T-helper 1 cell treated with Interleukin-12 subunit alpha and Interleukin-12 subunit beta and Interleukin-4 antibody, amounts not matched to agents 30 μg/mL and 1 μg/mL, for 36 hours (primary cell): ENCODE measurements around the gene SMC3.

Experiments
- H3K27ac Mint-ChIP-seq: one replicate; pipeline ENCODE4 v1.8.0; 2021; ENCODE audit warnings: mild to moderate bottlenecking, mixed read lengths
- H3K27me3 Mint-ChIP-seq: one replicate; pipeline ENCODE4 v1.8.0; 2021; ENCODE audit warnings: low read depth, mixed read lengths
- H3K36me3 Mint-ChIP-seq: one replicate; pipeline ENCODE4 v1.8.0; 2021; ENCODE audit warnings: low read depth, mixed read lengths
- H3K4me1 Mint-ChIP-seq: one replicate; pipeline ENCODE4 v1.8.0; 2021; ENCODE audit warnings: low read depth, mixed read lengths
- H3K4me3 Mint-ChIP-seq: one replicate; pipeline ENCODE4 v1.8.0; 2021; ENCODE audit warnings: mild to moderate bottlenecking, moderate library complexity, mixed read lengths
- H3K9me3 Mint-ChIP-seq: one replicate; pipeline ENCODE4 v1.8.0; 2021; ENCODE audit warnings: mixed read lengths

Gene SMC3

DNA sequence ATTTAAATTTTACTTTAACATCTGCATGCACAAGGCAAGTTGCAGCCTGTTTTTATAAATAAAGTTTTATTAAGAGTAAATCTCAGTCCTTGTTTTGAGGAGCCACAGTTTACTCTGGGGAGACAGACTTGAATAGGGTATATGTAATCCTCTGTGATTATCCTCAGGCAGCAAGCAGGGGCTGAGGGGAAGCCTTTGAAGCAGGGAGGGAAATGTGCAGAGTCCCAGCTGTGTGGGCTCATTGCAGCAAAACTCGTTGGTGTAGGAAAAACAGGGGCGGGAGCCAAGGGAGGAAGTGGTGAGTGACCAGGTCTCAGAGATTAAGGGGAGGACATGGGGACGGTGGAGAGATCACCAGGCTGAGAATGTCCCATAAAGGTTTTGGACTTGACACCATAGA is 34.3 kb upstream of the SMC3 start:
- Mint-ChIP-seq H3K27ac (no peak overlapping the region), H3K4me3 (no peak overlapping the region), H3K27me3 (peaks cover 15% of the 10 kb centered on the region), H3K4me1 (peaks cover 57% of the 10 kb centered on the region), H3K9me3 (no peaks in the 10 kb centered on the region), H3K36me3 (peaks cover 6% of the 10 kb centered on the region)

DNA sequence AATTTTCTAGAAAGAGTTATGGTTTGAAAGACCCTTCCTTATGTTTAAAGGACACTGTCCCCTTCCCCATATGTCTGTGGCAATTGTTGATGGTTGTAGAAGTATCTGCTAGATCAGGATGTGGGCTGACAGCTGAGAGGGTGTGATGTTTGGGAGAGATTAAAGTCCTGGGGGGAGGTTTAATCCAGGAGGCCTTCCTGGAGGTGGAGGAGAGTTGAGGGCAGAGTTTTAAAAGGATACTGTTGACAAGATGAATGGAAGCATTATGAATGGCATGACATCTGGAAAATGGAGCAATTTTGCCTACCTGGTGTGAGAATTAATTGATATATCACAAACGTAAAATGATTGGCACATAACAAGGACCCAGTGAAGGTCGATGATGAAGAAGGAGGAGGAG is 32.9 kb upstream of the SMC3 start:
- Mint-ChIP-seq H3K4me3 (peak overlapping the region; percentile 10), H3K27ac (peak overlapping the region; percentile 46), H3K27me3 (peaks cover 15% of the 10 kb centered on the region), H3K9me3 (no peaks in the 10 kb centered on the region), H3K36me3 (peaks cover 6% of the 10 kb centered on the region), H3K4me1 (peaks cover 51% of the 10 kb centered on the region)

GRCh38 chr10:110535958-110536891 is 31.3 kb upstream of the SMC3 start:
- Mint-ChIP-seq H3K36me3 (peaks cover 6% of the 10 kb centered on the region), H3K4me3 (peak overlapping the region; percentile 12), H3K9me3 (no peaks in the 10 kb centered on the region), H3K27ac (peak overlapping the region; percentile 45), H3K4me1 (peaks cover 45% of the 10 kb centered on the region), H3K27me3 (peaks cover 15% of the 10 kb centered on the region)

DNA sequence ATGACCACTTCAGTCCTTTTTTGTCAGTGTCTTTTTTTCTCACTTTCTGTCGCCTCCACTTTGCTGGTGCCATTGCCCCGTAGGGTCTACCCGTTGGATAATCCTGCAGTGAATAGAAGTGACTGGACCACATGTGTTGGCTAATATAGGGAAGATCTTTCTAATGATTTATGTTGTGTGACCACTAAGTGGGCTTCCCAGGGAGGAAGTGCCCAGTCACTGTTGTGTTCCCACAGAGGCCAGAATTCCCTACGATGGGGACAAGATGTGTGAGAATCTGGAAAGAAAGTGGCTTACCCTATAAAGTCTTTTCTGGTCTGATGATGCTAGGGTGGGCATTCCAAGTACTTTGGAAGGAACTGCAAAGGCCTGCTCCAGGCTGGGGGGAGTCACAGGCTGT is 28.4 kb upstream of the SMC3 start:
- Mint-ChIP-seq H3K4me1 (peaks cover 38% of the 10 kb centered on the region), H3K4me3 (no peak overlapping the region), H3K36me3 (peaks cover 2% of the 10 kb centered on the region), H3K27me3 (peaks cover 15% of the 10 kb centered on the region), H3K27ac (no peak overlapping the region), H3K9me3 (no peaks in the 10 kb centered on the region)

GRCh38 chr10:110540031-110540430 is 27.5 kb upstream of the SMC3 start:
- peaks cover 2% of the 10 kb centered on the region for H3K36me3 Mint-ChIP-seq
- no peaks in the 10 kb centered on the region for H3K9me3 Mint-ChIP-seq
- H3K27me3 Mint-ChIP-seq: peaks cover 11% of the 10 kb centered on the region
- H3K27ac Mint-ChIP-seq: no peak overlapping the region
- no peak overlapping the region for H3K4me3 Mint-ChIP-seq
- peaks cover 34% of the 10 kb centered on the region for H3K4me1 Mint-ChIP-seq

DNA sequence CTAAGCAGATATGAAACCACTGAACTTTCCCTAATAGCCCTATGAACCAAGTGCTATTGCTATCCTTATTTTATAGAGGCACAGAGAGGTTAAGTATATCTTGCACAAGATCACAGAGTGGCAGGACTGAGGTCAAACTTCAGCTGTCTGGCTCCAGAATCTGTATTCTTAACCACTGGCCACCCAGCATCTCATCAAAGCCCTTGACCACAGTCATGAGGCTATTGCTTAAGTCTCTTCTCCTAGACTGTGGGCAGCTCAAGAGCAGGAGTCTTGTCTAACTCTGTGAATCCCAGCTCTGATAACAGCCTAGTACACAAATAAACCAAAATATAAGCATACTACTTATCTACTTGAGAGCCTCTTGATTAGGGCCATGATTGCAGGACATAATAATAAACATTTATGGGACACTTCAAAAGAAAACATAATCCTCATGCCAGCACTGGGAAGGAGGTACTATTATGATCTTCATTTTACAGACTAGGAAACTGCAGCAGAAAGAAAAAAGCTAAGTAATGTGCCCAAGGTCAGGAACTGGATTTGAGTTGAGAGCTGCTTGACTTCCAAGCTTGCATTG is 22.4 kb upstream of the SMC3 start:
- H3K4me1 Mint-ChIP-seq: peaks cover 20% of the 10 kb centered on the region
- H3K4me3 Mint-ChIP-seq: no peak overlapping the region
- no peaks in the 10 kb centered on the region for H3K36me3 Mint-ChIP-seq
- no peaks in the 10 kb centered on the region for H3K9me3 Mint-ChIP-seq
- peaks cover 16% of the 10 kb centered on the region for H3K27me3 Mint-ChIP-seq
- H3K27ac Mint-ChIP-seq: no peak overlapping the region

DNA sequence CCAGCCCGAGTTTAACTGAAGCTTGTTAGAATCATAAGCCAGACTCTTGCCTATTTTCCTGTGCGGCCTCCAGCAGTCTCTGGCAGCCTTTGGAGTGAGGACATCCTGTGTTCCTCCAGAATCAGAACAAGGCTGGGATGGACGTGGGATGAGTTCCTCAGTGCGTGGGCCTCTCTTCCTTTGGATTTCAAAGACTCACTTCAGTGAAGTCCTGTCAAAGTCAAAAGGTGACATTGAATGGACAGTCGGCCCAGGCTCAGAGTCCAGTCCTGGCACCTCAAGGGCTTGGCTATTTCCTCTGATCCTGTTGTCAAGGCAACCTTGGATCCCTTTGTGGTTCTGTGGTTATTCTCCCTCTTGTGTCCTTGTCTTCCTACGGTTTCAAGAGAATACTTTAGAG is 21.4 kb upstream of the SMC3 start:
- H3K27me3 Mint-ChIP-seq: peaks cover 26% of the 10 kb centered on the region
- no peaks in the 10 kb centered on the region for H3K9me3 Mint-ChIP-seq
- H3K4me1 Mint-ChIP-seq: peaks cover 19% of the 10 kb centered on the region
- no peak overlapping the region for H3K27ac Mint-ChIP-seq
- H3K4me3 Mint-ChIP-seq: no peak overlapping the region
- H3K36me3 Mint-ChIP-seq: no peaks in the 10 kb centered on the region

GRCh38 chr10:110546499-110547110 is 20.9 kb upstream of the SMC3 start:
- peak overlapping the region; percentile 2 for H3K27ac Mint-ChIP-seq

DNA sequence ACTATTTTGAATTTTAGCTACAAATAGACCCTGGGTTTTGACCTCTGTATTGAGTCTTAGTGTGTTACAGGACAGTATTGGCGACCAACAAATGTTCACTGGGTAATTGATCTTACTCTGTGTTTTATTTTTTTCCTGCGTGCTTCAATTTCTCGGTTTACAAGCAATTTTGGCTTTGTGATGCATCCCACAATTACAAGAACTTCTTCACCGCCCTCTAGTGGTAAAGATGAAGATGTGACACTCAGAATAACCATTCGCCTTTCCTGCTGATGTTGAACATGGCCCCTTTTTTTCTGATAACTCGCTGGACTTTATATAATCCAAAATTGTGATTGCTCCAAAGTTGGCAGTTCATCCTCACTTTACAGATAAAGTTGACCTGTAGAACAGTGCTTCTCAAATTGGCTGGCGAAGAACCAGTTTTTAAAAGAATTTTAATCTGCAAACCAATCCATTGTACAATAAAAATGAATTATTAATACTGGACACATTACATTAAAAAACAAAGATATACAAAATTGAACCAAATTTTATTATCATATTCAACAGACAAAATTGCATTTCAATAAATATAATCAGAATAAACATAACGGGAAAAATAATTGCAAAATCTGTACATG is 20.2 kb upstream of the SMC3 start:
- Mint-ChIP-seq H3K36me3 (no peaks in the 10 kb centered on the region), H3K4me1 (peaks cover 19% of the 10 kb centered on the region), H3K27ac (peak overlapping the region; percentile 2), H3K4me3 (no peak overlapping the region), H3K9me3 (no peaks in the 10 kb centered on the region), H3K27me3 (peaks cover 37% of the 10 kb centered on the region)

More at GRCh38 chr10:110546499-110547110, 20.9 kb upstream of the SMC3 start:
- Mint-ChIP-seq H3K4me1 (peaks cover 19% of the 10 kb centered on the region), H3K4me3 (no peak overlapping the region), H3K9me3 (no peaks in the 10 kb centered on the region), H3K36me3 (no peaks in the 10 kb centered on the region), H3K27me3 (peaks cover 31% of the 10 kb centered on the region)

- peaks cover 19% of the 10 kb centered on the region for H3K4me1 Mint-ChIP-seq
- H3K27ac Mint-ChIP-seq: no peak overlapping the region
- H3K36me3 Mint-ChIP-seq: no peaks in the 10 kb centered on the region
- H3K27me3 Mint-ChIP-seq: peaks cover 44% of the 10 kb centered on the region
- H3K4me3 Mint-ChIP-seq: no peak overlapping the region
- H3K9me3 Mint-ChIP-seq: no peaks in the 10 kb centered on the region
Measured at GRCh38 chr10:110548002-110548401, 19.5 kb upstream of the SMC3 start.

DNA sequence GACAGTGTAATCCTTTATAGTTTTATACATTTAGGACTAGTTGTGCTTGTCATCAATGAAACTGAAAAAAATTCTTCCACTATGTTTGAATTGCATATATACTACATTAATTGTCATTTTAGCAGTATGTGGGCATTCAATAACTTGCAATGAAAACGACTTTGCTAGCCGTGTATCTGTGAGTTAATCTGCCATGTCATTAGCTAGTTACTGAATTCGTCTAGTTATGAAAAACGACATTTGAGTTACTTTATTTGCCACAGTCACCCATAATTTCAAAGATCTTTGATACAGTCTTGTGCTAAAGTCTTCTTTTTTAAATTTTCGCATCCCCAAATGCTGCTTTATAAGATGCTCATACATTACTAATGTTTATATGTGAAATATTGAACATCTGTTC is 18.3 kb upstream of the SMC3 start:
- Mint-ChIP-seq H3K27ac (no peak overlapping the region), H3K4me3 (no peak overlapping the region), H3K4me1 (peaks cover 15% of the 10 kb centered on the region), H3K9me3 (no peaks in the 10 kb centered on the region), H3K36me3 (no peaks in the 10 kb centered on the region), H3K27me3 (peaks cover 49% of the 10 kb centered on the region)

DNA sequence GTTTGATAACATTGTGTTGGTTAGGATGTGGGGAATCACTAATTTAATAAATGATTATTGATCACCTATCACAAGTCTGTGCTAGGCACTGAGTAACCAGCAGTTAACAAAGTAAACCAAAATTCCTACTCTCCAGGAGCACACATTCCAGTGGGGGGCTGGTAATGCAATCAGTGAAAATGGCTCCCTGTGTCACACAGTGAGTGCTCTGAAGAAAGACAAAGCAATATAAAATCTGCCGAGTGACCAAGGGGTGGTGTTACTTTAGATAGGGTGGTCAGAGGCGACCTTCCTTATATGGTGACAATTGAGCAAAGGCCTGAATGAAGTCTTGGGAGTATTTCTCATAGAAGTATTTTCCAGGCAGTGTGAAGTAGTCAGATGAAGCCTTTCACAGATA is 13.6 kb upstream of the SMC3 start:
- peaks cover 3% of the 10 kb centered on the region for H3K4me1 Mint-ChIP-seq
- peaks cover 70% of the 10 kb centered on the region for H3K27me3 Mint-ChIP-seq
- no peak overlapping the region for H3K4me3 Mint-ChIP-seq
- no peaks in the 10 kb centered on the region for H3K9me3 Mint-ChIP-seq
- H3K27ac Mint-ChIP-seq: no peak overlapping the region
- no peaks in the 10 kb centered on the region for H3K36me3 Mint-ChIP-seq

DNA sequence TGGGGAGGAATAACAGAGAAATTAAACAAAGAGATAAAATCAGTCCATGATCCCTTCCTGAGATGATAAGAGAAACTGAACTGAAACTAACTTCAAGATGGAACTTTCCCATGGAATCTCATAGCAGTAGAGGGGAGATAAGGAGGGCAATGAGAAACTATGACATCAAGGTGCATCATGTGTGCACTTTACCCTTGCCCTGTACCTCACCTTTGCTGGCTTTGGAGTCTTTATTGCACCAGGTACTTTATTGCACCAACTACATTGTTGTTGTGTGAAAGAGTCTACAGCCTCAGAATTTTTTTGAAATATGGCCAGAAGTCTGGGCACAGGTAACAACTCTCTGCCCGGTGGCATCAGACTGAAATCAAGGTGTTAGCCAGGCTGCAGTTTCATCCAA is 11.2 kb upstream of the SMC3 start:
- Mint-ChIP-seq H3K27me3 (peaks cover 69% of the 10 kb centered on the region), H3K4me3 (no peak overlapping the region), H3K4me1 (peaks cover 3% of the 10 kb centered on the region), H3K27ac (peak overlapping the region; percentile 2), H3K9me3 (no peaks in the 10 kb centered on the region), H3K36me3 (no peaks in the 10 kb centered on the region)

DNA sequence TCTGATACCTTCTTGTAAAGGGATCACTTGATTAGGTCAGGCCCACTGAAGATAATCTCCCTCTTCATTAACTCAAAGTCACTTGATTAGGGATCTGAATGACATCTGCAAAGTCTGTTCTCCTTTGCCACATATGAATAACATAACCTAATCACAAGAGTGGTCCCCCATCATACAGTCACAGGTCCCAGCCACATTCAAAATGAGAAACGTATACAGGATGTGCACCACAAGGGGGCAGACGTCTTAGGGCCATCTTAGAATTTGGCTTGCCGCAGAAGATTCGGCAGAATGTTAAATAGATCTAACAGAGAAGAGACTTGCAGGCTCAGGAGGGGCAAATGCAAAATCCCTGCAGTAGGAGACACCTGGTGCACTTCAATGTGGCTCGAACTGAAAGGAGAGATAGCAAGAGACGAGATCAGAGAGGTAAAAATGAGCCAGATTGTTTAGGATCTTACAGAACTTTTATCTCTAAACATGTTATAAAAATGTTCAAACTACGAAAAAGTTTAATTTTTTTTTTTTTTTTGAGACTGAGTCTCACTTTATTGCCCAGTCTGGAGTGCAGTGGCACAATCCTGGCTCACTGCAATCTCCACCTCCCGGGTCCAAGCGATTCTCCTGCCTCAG is 10.4 kb upstream of the SMC3 start:
- Mint-ChIP-seq H3K27me3 (peaks cover 67% of the 10 kb centered on the region), H3K4me1 (peaks cover 3% of the 10 kb centered on the region), H3K36me3 (no peaks in the 10 kb centered on the region), H3K27ac (no peak overlapping the region), H3K4me3 (no peak overlapping the region), H3K9me3 (no peaks in the 10 kb centered on the region)
